Heart right ventricle (tissue), 16 donors: ENCODE results near the gene PHACTR3. TPM values are rescaled to one million over a fixed set of nuclear protein-coding genes. Genes with fewer than 3 reads are reported as not detected.
"Not testable (repeated sequence)": the region's sequence is repeated elsewhere in the genome, so short reads cannot be mapped to it uniquely, and the experiment has no call there.

Experiments
- ATAC-seq, 8 donors: fragments of 200-7000 bp; cut with Tn5 transposase; one replicate each; pipeline ENCODE4 v1.9.1; 2020; ENCODE audit warnings: mild to moderate bottlenecking in 8 of 8, moderate library complexity in 8 of 8, moderate number of reproducible peaks in 1 of 8
- DNase-seq, 2 donors: peaks; one replicate each; pipeline ENCODE4 v3.0.0-alpha.2; 2020
- H3K27ac ChIP-seq, 10 donors: fragments of 200-600 bp; sonication (generic) in 2 of 10; one replicate each; pipeline versions ENCODE4 v1.5.0 to v1.8.0; 2020 to 2022; ENCODE audit warnings: mild to moderate bottlenecking in 3 of 10
- H3K27me3 ChIP-seq, 7 donors: fragments of 200-600 bp; one replicate each; pipeline ENCODE4 v1.8.0; 2021 to 2022; ENCODE audit warnings: mild to moderate bottlenecking in 2 of 7
- H3K36me3 ChIP-seq, 9 donors: fragments of 200-600 bp; sonication (generic) in 1 of 9; one replicate each; pipeline versions ENCODE4 v1.5.0 to v1.8.0; 2020 to 2022; ENCODE audit warnings: mild to moderate bottlenecking in 2 of 9
- H3K4me1 ChIP-seq, 9 donors: fragments of 200-600 bp; sonication (generic) in 1 of 9; one replicate each; pipeline versions ENCODE4 v1.5.0 to v1.8.0; 2020 to 2022; ENCODE audit warnings: mild to moderate bottlenecking in 4 of 9
- H3K4me3 ChIP-seq, 10 donors: fragments of 200-600 bp; sonication (generic) in 2 of 10; one replicate each; pipeline versions ENCODE4 v1.5.0 to v1.8.0; 2020 to 2022; ENCODE audit warnings: mild to moderate bottlenecking in 7 of 10, moderate library complexity in 2 of 10
- H3K9me3 ChIP-seq, 11 donors: fragments of 200-600 bp in 10 of 11; sonication (generic) in 2 of 11; one replicate each; pipeline versions ENCODE4 v1.5.0 to v1.8.0; 2013 to 2022; ENCODE audit warnings: mild to moderate bottlenecking in 2 of 11, control low read depth in 1 of 11, moderate library complexity in 1 of 11
- CTCF ChIP-seq, 9 donors: fragments of 200-600 bp; sonication (generic) in 2 of 9; IDR thresholded peaks; one replicate each; pipeline versions ENCODE4 v1.5.0 to v1.8.0; 2021 to 2022; ENCODE audit warnings: antibody characterized with exemption in 9 of 9, mild to moderate bottlenecking in 5 of 9, moderate library complexity in 1 of 9
- WGBS, 2 donors: extraction: QIAGEN DNeasy Blood & Tissue Kit; methylation state at CpG; one replicate each; pipeline ENCODE4 v1.1.7; 2013; ENCODE audit warnings: inconsistent platforms in 1 of 2; 5-methylcytosine and 5-hydroxymethylcytosine counted together
- intact Hi-C, 10 donors: fragments of 100-400 bp; cut with DNase I; formaldehyde crosslinking; loops; one replicate each; pipeline versions ENCODE4 v1.11.1 to v1.14.2; 2022
- polyA plus RNA-seq, 2 donors: library from polyadenylated mRNA; stranded (reverse); fragments of 200-250 nt; gene quantifications; one replicate each; pipeline ENCODE4 v1.2.3, GENCODE V29; 2013
- total RNA-seq, 10 donors: library from RNA; stranded (reverse); fragmentation: NEBNext Ultra II Directional in 3 of 10; extraction: Animal tissue kit (Norgen Biotek cat#: 25700) in 3 of 10; gene quantifications; one replicate each; pipeline versions ENCODE4 v1.2.1 to v1.2.4, GENCODE V29; 2021 to 2023
- donor health status: Arrhythmogenic right ventricular cardiomyopathy.
- donor health status: ischemic (EF 13 %, LVEDD 7.1; RV severe dilation, severe dysfunction).
- donor health status: healthy with polysubstance abuse.
- donor health status: DM: no; HTN: yes; CAD: no.
- donor health status: DM: no; HTN: no; CAD: no.
- donor health status: ischemic (EF 25% LVEDD 6.9; RV normal size, moderate dysfunction).
- donor health status: ischemic (EF 25% LVEDD 5.7; RV mildly dilated, moderate dysfunction).
- donor health status: healthy.
- donor health status: DM: yes; HTN: yes; CAD: no.
- donor health status: Ischemic cardiomyopathy.
- donor health status: ischemic (EF 35%, LVEDD 5.7; RV mildly dilated, moderate dysfunction).
- donor health status: nonischemic (EF 11% LVEDD 7.7; RV severe dilation, severe dysfunction).
- donor health status: DM: yes; HTN: yes; CAD: no.
- donor health status: PGD.
- donor health status: ischemic (EF 29% LVEDD 5.4; RV normal size, mild dysfunction).
- donor health status: nonischemic (EF 23%, LVEDD 6.1; RV moderate dilation, normal function).

PHACTR3 gene
- total and polyA plus RNA-seq, 12 donors, result 0.51 to 24.1 (median 3.7) TPM

GRCh38 chr20:59880198-59880597 is 275.9 kb downstream of the PHACTR3 start:
- intact Hi-C loops, result no loop called here
- no peaks in the 10 kb centered on the region for H3K36me3 ChIP-seq
- H3K27ac ChIP-seq, result no peak overlapping the region
- no peaks in the 10 kb centered on the region for H3K27me3 ChIP-seq
- no peaks in the 10 kb centered on the region for H3K9me3 ChIP-seq
- DNase-seq, result no peak
- no peak for TF ChIP-seq CTCF (IDR thresholded peaks at IDR 0.05)
- no peak overlapping the region for H3K4me3 ChIP-seq
- 45 to 67% methylated on average over 1 of the region's 1 CpG for WGBS, 2 donors
- no peak for ATAC-seq
- peaks cover 0 to 6% (median 0%) of the 10 kb centered on the region in 9 donors for H3K4me1 ChIP-seq

DNA sequence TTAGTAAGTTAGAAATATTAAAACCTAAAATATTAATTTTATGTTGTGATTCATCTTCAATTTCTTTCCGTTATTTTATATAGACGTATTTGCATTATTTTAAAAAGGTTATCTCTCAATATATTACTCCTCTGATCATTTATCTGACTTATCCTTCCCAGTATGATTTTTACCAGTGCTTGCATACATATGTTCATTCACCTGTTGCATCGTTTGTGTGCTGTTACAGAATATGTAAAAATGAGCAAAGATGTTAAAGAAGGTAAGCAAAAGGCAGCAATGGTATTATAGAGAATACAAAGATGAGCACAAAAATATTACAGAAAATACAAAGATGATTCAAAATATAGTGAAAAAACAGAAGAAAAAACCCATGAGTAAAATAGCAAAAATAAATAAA is 280.2 kb downstream of the PHACTR3 start:
- intact Hi-C loops, result no loop called here
- Histone ChIP-seq H3K27ac (no peak overlapping the region), H3K4me1 (peaks cover 0 to under 1% (median 0%) of the 10 kb centered on the region in 9 donors), H3K9me3 (no peaks in the 10 kb centered on the region), H3K4me3 (no peak overlapping the region), H3K36me3 (no peaks in the 10 kb centered on the region), H3K27me3 (no peaks in the 10 kb centered on the region)
- no peak for ATAC-seq
- TF ChIP-seq CTCF (IDR thresholded peaks at IDR 0.05), result no peak
- no peak for DNase-seq
- WGBS, 2 donors, result 90 to 93% methylated on average over 3 of the region's 3 CpGs

- intact Hi-C loops, result no loop called here
- no peak for TF ChIP-seq CTCF (IDR thresholded peaks at IDR 0.05)
- H3K4me1 ChIP-seq, result no peaks in the 10 kb centered on the region
- H3K27me3 ChIP-seq, result no peaks in the 10 kb centered on the region
- 97 to 98% methylated on average over 1 of the region's 1 CpG for WGBS, 2 donors
- no peak for DNase-seq
- no peak overlapping the region for H3K4me3 ChIP-seq
- ATAC-seq, result no peak
- no peak overlapping the region for H3K27ac ChIP-seq
- no peaks in the 10 kb centered on the region for H3K36me3 ChIP-seq
- H3K9me3 ChIP-seq, result no peaks in the 10 kb centered on the region
These were observed 283.7 kb downstream of the PHACTR3 start for GRCh38 chr20:59888050-59888449.

DNA sequence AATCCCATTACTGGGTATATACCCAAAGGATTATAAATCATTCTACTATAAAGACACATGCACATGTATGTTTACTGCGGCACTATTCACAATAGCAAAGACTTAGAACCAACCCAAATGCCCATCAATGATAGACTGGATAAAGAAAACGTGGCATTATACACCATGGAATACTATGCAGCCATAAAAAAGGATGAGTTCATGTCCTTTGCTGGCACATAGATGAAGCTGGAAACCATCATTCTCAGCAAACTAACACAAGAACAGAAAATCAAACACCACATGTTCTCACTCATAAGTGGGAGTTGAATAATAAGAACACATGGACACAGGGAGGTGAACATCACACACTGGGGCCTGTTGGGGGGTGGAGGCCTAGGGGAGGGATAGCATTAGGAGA is 285.7 kb downstream of the PHACTR3 start:
- H3K27me3 ChIP-seq, H3K4me1 ChIP-seq, ATAC-seq, H3K4me3 ChIP-seq, DNase-seq, intact Hi-C loops, H3K9me3 ChIP-seq, H3K27ac ChIP-seq, H3K36me3 ChIP-seq: not testable (repeated sequence)
- WGBS, 2 donors, result 83 to 91% methylated on average over 2 of the region's 2 CpGs

GRCh38 chr20:59891581-59891980 is 287.2 kb downstream of the PHACTR3 start:
- H3K9me3 ChIP-seq, result no peaks in the 10 kb centered on the region
- no peaks in the 10 kb centered on the region for H3K27me3 ChIP-seq
- H3K4me3 ChIP-seq, result no peak overlapping the region
- 91 to 98% methylated on average over 1 of the region's 1 CpG for WGBS, 2 donors
- H3K27ac ChIP-seq, result no peak overlapping the region
- ATAC-seq (no peak), DNase-seq (no peak)
- intact Hi-C loops, result no loop called here
- H3K4me1 ChIP-seq, result no peaks in the 10 kb centered on the region
- H3K36me3 ChIP-seq, result no peaks in the 10 kb centered on the region
- no peak for TF ChIP-seq CTCF (IDR thresholded peaks at IDR 0.05)
